Tibial nerve (tissue), 3 donors: ENCODE measurements around the gene HADHA.

Experiments
- POLR2A ChIP-seq, 2 donors: fragments of 450-650 bp; IDR thresholded peaks; one replicate each; pipeline ENCODE4 v1.6.1; 2017; ENCODE audit warnings: antibody characterized with exemption in 2 of 2, mild to moderate bottlenecking in 2 of 2, moderate library complexity in 2 of 2
- TF ChIP-seq, protein P1 (sequence below), 5 experiments: fragments of 200-600 bp in 3 of 5; fragments of 450-650 bp in 2 of 5; sonication (generic) in 3 of 5; IDR thresholded peaks; one replicate each; pipeline ENCODE4 v1.5.1; 2016 to 2019; ENCODE audit warnings: antibody characterized with exemption in 5 of 5, mild to moderate bottlenecking in 3 of 5, moderate library complexity in 2 of 5

DNA sequence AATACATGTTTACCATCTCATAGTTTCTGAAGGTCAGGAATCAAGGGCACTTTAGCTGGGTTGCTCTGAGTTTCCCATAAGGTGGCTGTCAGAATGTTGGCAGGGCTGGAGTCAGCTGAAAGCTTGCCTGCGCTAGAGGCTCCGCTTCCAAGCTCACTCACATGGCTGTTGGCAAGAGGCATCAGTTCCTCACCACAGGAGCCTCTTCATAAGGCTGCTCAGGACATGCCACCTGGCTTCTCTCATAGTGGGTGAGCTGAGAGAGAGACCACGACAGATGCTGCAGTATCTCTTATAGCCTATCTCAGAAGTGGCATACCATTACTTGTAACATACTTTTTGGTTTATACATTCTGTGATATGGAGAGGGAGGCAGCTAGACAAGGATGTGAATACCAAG, 7.5 kb upstream of the HADHA start:
- TF ChIP-seq, protein P1, sequence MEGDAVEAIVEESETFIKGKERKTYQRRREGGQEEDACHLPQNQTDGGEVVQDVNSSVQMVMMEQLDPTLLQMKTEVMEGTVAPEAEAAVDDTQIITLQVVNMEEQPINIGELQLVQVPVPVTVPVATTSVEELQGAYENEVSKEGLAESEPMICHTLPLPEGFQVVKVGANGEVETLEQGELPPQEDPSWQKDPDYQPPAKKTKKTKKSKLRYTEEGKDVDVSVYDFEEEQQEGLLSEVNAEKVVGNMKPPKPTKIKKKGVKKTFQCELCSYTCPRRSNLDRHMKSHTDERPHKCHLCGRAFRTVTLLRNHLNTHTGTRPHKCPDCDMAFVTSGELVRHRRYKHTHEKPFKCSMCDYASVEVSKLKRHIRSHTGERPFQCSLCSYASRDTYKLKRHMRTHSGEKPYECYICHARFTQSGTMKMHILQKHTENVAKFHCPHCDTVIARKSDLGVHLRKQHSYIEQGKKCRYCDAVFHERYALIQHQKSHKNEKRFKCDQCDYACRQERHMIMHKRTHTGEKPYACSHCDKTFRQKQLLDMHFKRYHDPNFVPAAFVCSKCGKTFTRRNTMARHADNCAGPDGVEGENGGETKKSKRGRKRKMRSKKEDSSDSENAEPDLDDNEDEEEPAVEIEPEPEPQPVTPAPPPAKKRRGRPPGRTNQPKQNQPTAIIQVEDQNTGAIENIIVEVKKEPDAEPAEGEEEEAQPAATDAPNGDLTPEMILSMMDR (IDR thresholded peaks at IDR 0.05), result no peak
- no peak for TF ChIP-seq POLR2A (IDR thresholded peaks at IDR 0.05)
